CD4-positive, alpha-beta T cell (primary cell): ENCODE results near the gene ZGPAT. TPM values are rescaled to one million over a fixed set of nuclear protein-coding genes. Genes with fewer than 3 reads are reported as not detected.

ENCODE experiments used
- ATAC-seq: fragments of 200-7000 bp; cut with Tn5 transposase; one replicate; pipeline ENCODE4 v1.10.0; 2022; ENCODE audit warnings: mild to moderate bottlenecking; ENCODE audit not compliant: poor library complexity
- CTCF ChIA-PET: fragments of 350-600 bp; sonication (Branson Sonifier 250); formaldehyde crosslinking; loops from one replicate; lab custom pipeline; 2021; ENCODE audit warnings: antibody characterized with exemption, inconsistent platforms; lab: Charles Lee
- POLR2A ChIA-PET: fragments of 350-600 bp; sonication (Branson Sonifier 250); formaldehyde crosslinking; loops from one replicate; lab custom pipeline; 2021; ENCODE audit warnings: antibody characterized with exemption, inconsistent platforms; lab: Charles Lee
- DNase-seq, 14 experiments: peaks; one replicate each; pipeline ENCODE4 v3.0.0-alpha.2; 2013 to 2020; ENCODE audit warnings: mixed read lengths in 2 of 14
- H3K27ac ChIP-seq, 2 donors: one replicate each; pipeline versions ENCODE4 v1.5.1 to v1.7.0; 2013; ENCODE audit warnings: low read length in 2 of 2, low read depth in 1 of 2, mild to moderate bottlenecking in 1 of 2
- H3K27me3 ChIP-seq, 2 experiments: 1 replicate in 1 of 2; 2 replicates in 1 of 2; pipeline versions ENCODE4 v1.6.1 to v1.7.0; 2013; ENCODE audit warnings: low read length in 2 of 2, control low read depth in 1 of 2, mild to moderate bottlenecking in 1 of 2, moderate library complexity in 1 of 2; ENCODE audit not compliant: insufficient read depth in 2 of 2, control insufficient read depth in 1 of 2
- H3K36me3 ChIP-seq: one replicate; pipeline ENCODE4 v1.6.1; 2013; ENCODE audit warnings: low read length, control low read depth; ENCODE audit not compliant: insufficient read depth
- H3K4me1 ChIP-seq: one replicate; pipeline ENCODE4 v1.6.1; 2013; ENCODE audit warnings: low read length, control low read depth; ENCODE audit not compliant: insufficient read depth
- H3K4me3 ChIP-seq: one replicate; pipeline ENCODE4 v1.5.1; 2013; ENCODE audit warnings: mild to moderate bottlenecking, low read length, moderate library complexity
- H3K9me3 ChIP-seq, 2 experiments: 1 replicate in 1 of 2; 2 replicates in 1 of 2; pipeline versions ENCODE4 v1.6.1 to v1.7.0; 2013; ENCODE audit warnings: low read length in 2 of 2, mild to moderate bottlenecking in 2 of 2, control low read depth in 1 of 2, moderate library complexity in 1 of 2; ENCODE audit not compliant: control insufficient read depth in 1 of 2, insufficient read depth in 1 of 2
- H3K27ac Mint-ChIP-seq: one replicate; pipeline ENCODE4 v1.8.0; 2020; ENCODE audit warnings: mixed read lengths
- H3K27me3 Mint-ChIP-seq: one replicate; pipeline ENCODE4 v1.8.0; 2021; ENCODE audit warnings: mixed read lengths
- H3K36me3 Mint-ChIP-seq: one replicate; pipeline ENCODE4 v1.8.0; 2021; ENCODE audit warnings: low read depth, mixed read lengths
- H3K4me1 Mint-ChIP-seq: one replicate; pipeline ENCODE4 v1.8.0; 2021; ENCODE audit warnings: low read depth, mixed read lengths
- H3K4me3 Mint-ChIP-seq: one replicate; pipeline ENCODE4 v1.8.0; 2020; ENCODE audit warnings: mild to moderate bottlenecking, mixed read lengths
- H3K9me3 Mint-ChIP-seq: one replicate; pipeline ENCODE4 v1.8.0; 2020; ENCODE audit warnings: mixed read lengths
- CTCF ChIP-seq: fragments of 200-600 bp; IDR thresholded peaks from one replicate; pipeline ENCODE4 v1.8.0; 2022; ENCODE audit warnings: antibody characterized with exemption, mild to moderate bottlenecking
- intact Hi-C, 2 experiments: fragments of 100-400 bp; cut with DNase I in 1 of 2; cut with micrococcal nuclease in 1 of 2; formaldehyde crosslinking; loops; one replicate each; pipeline versions ENCODE4 v1.15.1 to v1.9.0; 2023 to 2025; cut with DNase I, micrococcal nuclease
- total RNA-seq, 174 experiments: library from RNA in 2 of 174; stranded (reverse) in 2 of 174; gene quantifications; one replicate each; pipeline ENCODE4 v1.2.3 and lab custom pipeline; 2021 to 2026

Gene ZGPAT
- total RNA-seq, 2 experiments from 2014 or later = 28.2 to 33.4 TPM

GRCh38 chr20:63751471-63752271 is 43.8 kb downstream of the ZGPAT start:
- peak; percentile 12 for ATAC-seq
- H3K4me1 ChIP-seq = peaks cover 38% of the 10 kb centered on the region
- peak overlapping the region; percentile 6 to 70 for H3K27ac ChIP-seq
- no peaks in the 10 kb centered on the region for H3K9me3 Mint-ChIP-seq
- peaks cover 38% of the 10 kb centered on the region for H3K4me1 Mint-ChIP-seq
- peak overlapping the region; percentile 9 for H3K4me3 ChIP-seq
- H3K36me3 ChIP-seq = no peaks in the 10 kb centered on the region
- peak overlapping the region; percentile 93 for H3K27ac Mint-ChIP-seq
- H3K27me3 Mint-ChIP-seq = no peaks in the 10 kb centered on the region
- intact Hi-C loops = loop anchor here in 1 of 2 experiments (1.0 to 2.0 kb wide), 3 partner anchors 15 to 44 kb away; partner anchors contain the start of genes ARFRP1 and LIME1
- no peak for TF ChIP-seq CTCF
- H3K9me3 ChIP-seq = no peaks in the 10 kb centered on the region
- ChIA-PET CTCF (interaction anchor here (1.8 kb wide), 1 partner anchor 45 kb away, joined by 6 read pairs; no protein-coding TSS in a partner anchor), POLR2A (interaction anchor here (1.0 to 4.9 kb wide), 5 partner anchors 14 to 110 kb away, joined by 3 to 118 read pairs (median 3); partner anchors contain the start of genes ARFRP1, LIME1, SLC2A4RG and ZGPAT)
- H3K4me3 Mint-ChIP-seq = peak overlapping the region; percentile 81
- no peaks in the 10 kb centered on the region for H3K27me3 ChIP-seq
- peak in 2 of 14 experiments; percentile 37 to 50 for DNase-seq
- no peaks in the 10 kb centered on the region for H3K36me3 Mint-ChIP-seq

DNA sequence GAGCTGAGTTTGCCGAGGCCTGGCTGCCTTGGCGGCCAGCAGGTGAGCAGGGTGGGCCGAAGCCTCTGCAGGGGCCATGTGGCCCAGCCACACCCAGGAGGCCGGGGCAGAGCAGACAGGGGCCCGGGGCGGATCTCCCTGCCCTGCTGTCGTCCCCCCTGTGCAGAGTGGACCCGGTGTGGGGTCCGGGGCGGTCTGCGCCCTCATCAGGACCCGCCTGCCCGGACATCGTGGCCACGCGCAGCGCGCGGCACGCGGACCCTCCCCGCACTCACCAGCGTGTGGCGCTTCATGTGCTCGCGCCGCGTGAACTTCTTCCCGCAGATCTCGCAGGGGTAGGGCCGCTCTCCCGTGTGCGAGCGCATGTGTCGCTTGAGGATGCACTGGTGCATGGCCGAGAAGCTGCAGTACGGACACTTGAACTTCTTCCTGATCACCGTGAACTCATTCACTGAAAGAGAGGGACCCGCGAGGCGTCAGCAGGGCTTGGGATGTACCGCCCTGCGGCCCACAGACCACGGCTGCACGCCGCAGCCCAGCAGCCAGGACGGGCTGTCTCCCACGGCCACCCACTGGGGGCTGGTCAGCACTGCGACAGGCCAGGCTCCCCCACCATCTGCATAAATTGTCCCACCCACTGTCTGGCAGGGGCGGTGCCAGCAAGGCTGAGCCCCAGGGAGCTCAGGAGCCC is 44.7 kb downstream of the ZGPAT start:
- Mint-ChIP-seq H3K4me3 (no peak overlapping the region), H3K27ac (peak overlapping the region; percentile 75)

More for the DNA sequence above, 44.7 kb downstream of the ZGPAT start:
- no peaks in the 10 kb centered on the region for H3K36me3 Mint-ChIP-seq
- intact Hi-C loops = no loop called here
- Histone ChIP-seq H3K9me3 (no peaks in the 10 kb centered on the region), H3K27me3 (no peaks in the 10 kb centered on the region), H3K4me3 (no peak overlapping the region), H3K4me1 (peaks cover 39% of the 10 kb centered on the region), H3K36me3 (no peaks in the 10 kb centered on the region), H3K27ac (no peak overlapping the region)
- peaks cover 41% of the 10 kb centered on the region for H3K4me1 Mint-ChIP-seq
- DNase-seq = peak in 1 of 14 experiments; percentile 33
- no peak for ATAC-seq
- no peaks in the 10 kb centered on the region for H3K9me3 Mint-ChIP-seq
- TF ChIP-seq CTCF = no peak
- ChIA-PET POLR2A (interaction anchor here (2.6 to 4.9 kb wide), 2 partner anchors 15 to 45 kb away, joined by 18 to 118 read pairs; partner anchors contain the start of genes ARFRP1, LIME1, SLC2A4RG and ZGPAT), CTCF (no interaction called here)
- H3K27me3 Mint-ChIP-seq = no peaks in the 10 kb centered on the region
